Thyroid gland (tissue), 4 donors: ENCODE results near the gene USP6NL. TPM values are rescaled to one million over a fixed set of nuclear protein-coding genes. Genes with fewer than 3 reads are reported as not detected.

Experiments used
- DNase-seq, 2 donors: peaks; one replicate each; pipeline ENCODE4 v3.0.0-alpha.2; 2019
- H3K27ac ChIP-seq, 3 donors: fragments of 200-600 bp; sonication (generic); 1 replicate in 2 of 3; 2 replicates in 1 of 3; pipeline ENCODE4 v1.5.1; 2016 to 2019; ENCODE audit warnings: mild to moderate bottlenecking in 1 of 3, moderate library complexity in 1 of 3
- H3K27me3 ChIP-seq: fragments of 200-600 bp; sonication (generic); one replicate; pipeline ENCODE4 v1.5.1; 2019
- H3K36me3 ChIP-seq, 2 donors: fragments of 200-600 bp; sonication (generic); one replicate each; pipeline ENCODE4 v1.5.1; 2016 to 2019
- H3K4me1 ChIP-seq, 2 donors: fragments of 200-600 bp; sonication (generic); one replicate each; pipeline ENCODE4 v1.5.1; 2017 to 2019
- H3K4me3 ChIP-seq, 3 donors: fragments of 200-600 bp; sonication (generic); replicated peaks in 1 of 3; 1 replicate in 2 of 3; 2 replicates in 1 of 3; pipeline ENCODE4 v1.5.1; 2016; ENCODE audit warnings: mild to moderate bottlenecking in 1 of 3
- H3K9me3 ChIP-seq: fragments of 200-600 bp; sonication (generic); one replicate; pipeline ENCODE4 v1.5.1; 2017
- CTCF ChIP-seq, 6 experiments: fragments of 200-600 bp in 3 of 6; fragments of 450-650 bp in 3 of 6; sonication (generic) in 3 of 6; IDR thresholded peaks; one replicate each; pipeline ENCODE4 v1.5.1; 2016 to 2019; ENCODE audit warnings: antibody characterized with exemption in 6 of 6, mild to moderate bottlenecking in 2 of 6, inconsistent platforms in 1 of 6, moderate library complexity in 1 of 6
- POLR2A ChIP-seq, 2 donors: fragments of 450-650 bp; IDR thresholded peaks; one replicate each; pipeline ENCODE4 v1.6.1; 2017; ENCODE audit warnings: antibody characterized with exemption in 2 of 2, mild to moderate bottlenecking in 2 of 2, moderate library complexity in 1 of 2
- WGBS, 2 donors: methylation state at CpG; one replicate each; pipeline ENCODE4 v1.1.5; 2017; 5-methylcytosine and 5-hydroxymethylcytosine counted together
- intact Hi-C: fragments of 100-400 bp; cut with DNase I; formaldehyde crosslinking; loops from one replicate; pipeline ENCODE4 v1.15.1; 2023
- total RNA-seq, 4 donors: library from RNA; depleted of rRNA; stranded (reverse); fragments of >200 nt; gene quantifications; one replicate each; pipeline ENCODE4 v1.2.3, GENCODE V29; 2016

The USP6NL gene
- total RNA-seq, 4 donors from 2014 or later, result 16.7 to 24.3 (median 17.8) TPM

DNA sequence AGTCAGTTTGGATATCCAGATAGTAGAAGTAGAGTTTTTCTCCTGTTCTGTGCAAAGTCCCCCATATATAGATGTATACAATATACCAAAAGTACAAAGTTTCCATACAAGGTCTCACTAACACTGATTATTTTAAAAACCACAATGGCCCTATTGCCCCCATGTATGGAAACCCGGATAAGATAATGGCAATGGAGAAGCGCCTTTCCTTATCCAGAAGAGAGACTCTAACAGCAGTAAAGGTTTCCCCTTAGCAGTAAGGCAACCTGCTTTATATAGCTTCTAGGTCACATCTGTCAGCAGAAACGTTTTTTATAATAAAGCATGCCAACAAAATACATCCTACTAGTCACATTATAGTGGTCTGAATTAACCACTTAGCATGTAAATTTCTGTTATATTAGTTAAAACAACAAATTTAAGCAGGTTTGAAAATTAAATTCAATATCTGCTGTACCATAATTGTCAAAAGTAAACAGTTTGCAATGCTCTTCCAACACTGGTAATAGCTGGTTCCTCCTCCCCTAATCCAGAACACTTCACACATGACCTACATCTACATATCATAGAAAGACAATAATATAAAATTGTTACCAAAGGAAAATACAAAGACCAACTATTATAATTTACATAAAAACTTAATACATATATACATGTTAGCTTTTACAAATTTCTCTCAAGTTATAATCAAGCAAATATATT is 22.4 kb downstream of the USP6NL start:
- Histone ChIP-seq H3K27ac (no peak overlapping the region), H3K4me1 (no peaks in the 10 kb centered on the region), H3K4me3 (no peak overlapping the region), H3K27me3 (no peaks in the 10 kb centered on the region), H3K36me3 (no peaks in the 10 kb centered on the region), H3K9me3 (no peaks in the 10 kb centered on the region)
- no peak for DNase-seq
- WGBS, 2 donors, result 78 to 90% methylated on average over 3 of the region's 3 CpGs
- TF ChIP-seq CTCF (IDR thresholded peaks at IDR 0.05), result no peak
- TF ChIP-seq POLR2A (IDR thresholded peaks at IDR 0.05), result no peak
- intact Hi-C loops, result no loop called here

DNA sequence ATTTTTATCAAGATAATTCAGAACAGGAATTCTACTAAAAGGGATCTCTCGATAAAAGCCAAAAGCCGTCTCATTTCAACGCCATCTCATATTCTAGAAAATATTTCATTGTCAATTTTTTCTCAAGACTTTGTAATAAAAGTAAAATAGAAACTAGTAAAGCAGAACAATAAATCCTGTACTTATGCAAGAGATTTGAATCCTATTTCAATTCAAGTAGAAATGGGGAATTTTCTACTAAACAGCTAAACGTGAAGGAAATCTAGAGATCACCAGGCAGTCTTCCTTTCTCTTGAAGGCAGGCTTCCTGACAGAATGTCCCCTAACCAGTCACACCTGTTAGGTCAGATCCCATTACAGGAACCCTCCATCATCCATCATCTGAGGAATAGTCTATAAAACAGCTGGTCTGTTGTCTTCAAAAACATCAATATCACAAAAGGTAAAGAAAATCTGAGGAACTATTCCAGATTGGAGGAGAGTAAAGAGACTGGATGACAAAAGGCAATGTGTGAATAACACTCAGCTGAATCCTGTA is 23.7 kb downstream of the USP6NL start:
- intact Hi-C loops, result no loop called here
- 79 to 82% methylated on average over 4 of the region's 4 CpGs for WGBS, 2 donors
- DNase-seq, result no peak
- Histone ChIP-seq H3K27me3 (no peaks in the 10 kb centered on the region), H3K4me3 (no peak overlapping the region), H3K27ac (no peak overlapping the region), H3K36me3 (no peaks in the 10 kb centered on the region), H3K9me3 (no peaks in the 10 kb centered on the region), H3K4me1 (no peaks in the 10 kb centered on the region)
- TF ChIP-seq POLR2A (IDR thresholded peaks at IDR 0.05) (no peak), CTCF (IDR thresholded peaks at IDR 0.05) (no peak)

- H3K36me3 ChIP-seq, result no peaks in the 10 kb centered on the region
- TF ChIP-seq POLR2A (IDR thresholded peaks at IDR 0.05) (no peak), CTCF (IDR thresholded peaks at IDR 0.05) (no peak)
- no peak overlapping the region for H3K27ac ChIP-seq
- no peaks in the 10 kb centered on the region for H3K4me1 ChIP-seq
- no peaks in the 10 kb centered on the region for H3K27me3 ChIP-seq
- intact Hi-C loops, result no loop called here
- H3K4me3 ChIP-seq, result no peak overlapping the region
- no peak for DNase-seq
- no peaks in the 10 kb centered on the region for H3K9me3 ChIP-seq
These were observed 25.3 kb downstream of the USP6NL start for GRCh38 chr10:11586170-11586569.

DNA sequence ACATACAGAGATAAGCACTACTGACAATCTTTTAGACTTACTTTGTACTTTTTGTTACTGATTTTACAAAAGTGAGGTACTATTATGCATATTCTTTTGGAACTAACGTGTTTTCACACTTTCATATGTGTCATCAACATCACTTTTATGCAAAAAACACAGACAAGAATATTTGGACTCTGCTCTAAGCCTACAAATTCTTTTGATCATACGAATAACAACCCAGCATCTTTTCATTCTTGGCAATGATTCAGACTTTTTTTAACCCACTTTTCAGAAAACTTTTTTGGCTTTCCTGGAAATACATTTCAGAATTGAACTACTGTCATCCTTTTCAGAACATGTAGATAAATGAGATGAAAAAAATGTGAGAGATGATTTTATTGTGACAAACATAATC is 30.2 kb downstream of the USP6NL start:
- no peak for TF ChIP-seq POLR2A (IDR thresholded peaks at IDR 0.05)
- no peak for TF ChIP-seq CTCF (IDR thresholded peaks at IDR 0.05)

DNA sequence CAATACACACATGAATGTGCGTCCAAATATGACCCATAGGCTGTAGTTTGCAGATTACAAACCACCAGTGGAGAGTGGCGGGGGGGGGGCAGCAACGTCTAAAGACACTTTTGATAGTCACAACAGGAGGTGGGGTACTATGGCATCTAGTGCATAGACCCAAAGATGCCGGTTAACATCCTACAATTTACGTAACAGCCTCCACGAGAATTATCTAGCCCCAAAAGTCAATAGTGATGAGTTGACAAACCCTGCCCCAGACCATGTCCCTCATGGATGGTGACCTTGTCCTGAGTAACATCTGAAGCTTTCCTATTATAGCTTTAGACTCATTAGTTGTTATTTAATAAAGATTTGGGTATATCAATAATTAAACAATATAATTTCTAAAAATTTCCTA is 31.6 kb downstream of the USP6NL start:
- Histone ChIP-seq H3K4me1 (no peaks in the 10 kb centered on the region), H3K4me3 (no peak overlapping the region), H3K9me3 (no peaks in the 10 kb centered on the region), H3K36me3 (no peaks in the 10 kb centered on the region), H3K27ac (no peak overlapping the region), H3K27me3 (no peaks in the 10 kb centered on the region)
- no peak for DNase-seq
- TF ChIP-seq CTCF (IDR thresholded peaks at IDR 0.05), result no peak
- no peak for TF ChIP-seq POLR2A (IDR thresholded peaks at IDR 0.05)
- intact Hi-C loops, result no loop called here
- 94 to 98% methylated on average over 6 of the region's 6 CpGs for WGBS, 2 donors

More for the DNA sequence above, 30.2 kb downstream of the USP6NL start:
- WGBS, 2 donors, result 59 to 64% methylated on average over 2 of the region's 2 CpGs
- intact Hi-C loops, result no loop called here
- Histone ChIP-seq H3K9me3 (no peaks in the 10 kb centered on the region), H3K27ac (no peak overlapping the region), H3K27me3 (no peaks in the 10 kb centered on the region), H3K4me1 (no peaks in the 10 kb centered on the region), H3K36me3 (no peaks in the 10 kb centered on the region), H3K4me3 (no peak overlapping the region)
- no peak for DNase-seq
